Bronchial epithelial cell (primary cell): Measurements from ENCODE around the gene DPEP1. TPM values are rescaled to one million over a fixed set of nuclear protein-coding genes. Genes with fewer than 3 reads are reported as not detected.
A peak's percentile ranks its signal among the peaks of the same experiment; 100 is the strongest.

ENCODE experiments used
- DNase-seq: peaks from one replicate; pipeline ENCODE4 v3.0.0-alpha.2; 2010; ENCODE audit warnings: low read depth
- FAIRE-seq: peaks from 2 replicates; lab custom pipeline; 2011; peaks lifted over from hg19 to GRCh38; lab: Jason Lieb, UNC
- H3K27me3 ChIP-seq: 2 replicates; pipeline ENCODE4 v1.5.1; 2011; ENCODE audit warnings: low read length; ENCODE audit not compliant: control insufficient read depth, insufficient read depth
- H3K36me3 ChIP-seq: 2 replicates; pipeline ENCODE4 v1.5.1; 2011; ENCODE audit warnings: low read length; ENCODE audit not compliant: control insufficient read depth, insufficient read depth
- H3K4me3 ChIP-seq: 2 replicates; pipeline ENCODE4 v1.5.1; 2011; ENCODE audit warnings: mild to moderate bottlenecking, low read depth, low read length, control low read depth
- CTCF ChIP-seq: IDR thresholded peaks from 2 replicates; pipeline ENCODE4 v1.5.1; 2011; ENCODE audit warnings: mild to moderate bottlenecking, moderate library complexity, low read length, control low read depth, inconsistent platforms; ENCODE audit not compliant: insufficient read depth, severe bottlenecking
- total RNA-seq: library from RNA; depleted of rRNA; stranded (reverse); fragments of >200 nt; gene quantifications from 2 replicates; pipeline ENCODE4 v1.2.1, GENCODE V29; 2014

The DPEP1 gene
- total RNA-seq, 1 donor from 2014 or later = 0.26 TPM

DNA sequence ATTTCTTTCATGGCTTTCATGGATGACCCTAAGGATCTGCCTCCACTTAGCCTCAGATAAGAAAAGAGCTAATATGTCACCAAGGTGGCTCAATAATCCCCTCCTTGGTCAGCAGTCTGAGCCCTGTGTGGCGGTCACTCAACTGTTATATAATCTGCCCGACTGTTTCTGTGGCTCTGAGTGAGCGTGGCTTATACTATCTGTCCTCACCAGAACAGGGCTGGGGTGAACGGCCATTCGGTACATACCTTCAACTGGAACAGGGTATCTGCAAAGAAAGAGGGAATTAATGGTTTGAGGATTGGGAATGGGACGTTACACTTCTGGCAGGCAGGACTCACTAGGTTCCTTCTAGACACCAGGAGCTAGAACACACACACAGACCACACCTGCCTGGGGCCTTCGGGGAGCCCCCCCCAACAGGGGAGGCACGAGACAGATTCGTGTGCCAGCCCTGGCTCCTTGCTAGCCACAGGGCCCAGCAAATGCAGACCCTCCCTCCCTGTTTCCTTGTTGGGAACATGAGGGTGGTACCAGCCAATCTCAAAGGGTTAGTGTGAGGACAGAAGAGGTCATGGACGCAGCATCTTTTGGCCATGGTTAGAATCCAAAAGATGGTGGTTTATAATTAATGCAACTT is 40.3 kb downstream of the DPEP1 start:
- TF ChIP-seq CTCF = no peak
- no peaks in the 10 kb centered on the region for H3K27me3 ChIP-seq
- H3K36me3 ChIP-seq = peaks cover 6% of the 10 kb centered on the region
- FAIRE-seq = no peak
- no peak for DNase-seq
- no peak overlapping the region for H3K4me3 ChIP-seq

DNA sequence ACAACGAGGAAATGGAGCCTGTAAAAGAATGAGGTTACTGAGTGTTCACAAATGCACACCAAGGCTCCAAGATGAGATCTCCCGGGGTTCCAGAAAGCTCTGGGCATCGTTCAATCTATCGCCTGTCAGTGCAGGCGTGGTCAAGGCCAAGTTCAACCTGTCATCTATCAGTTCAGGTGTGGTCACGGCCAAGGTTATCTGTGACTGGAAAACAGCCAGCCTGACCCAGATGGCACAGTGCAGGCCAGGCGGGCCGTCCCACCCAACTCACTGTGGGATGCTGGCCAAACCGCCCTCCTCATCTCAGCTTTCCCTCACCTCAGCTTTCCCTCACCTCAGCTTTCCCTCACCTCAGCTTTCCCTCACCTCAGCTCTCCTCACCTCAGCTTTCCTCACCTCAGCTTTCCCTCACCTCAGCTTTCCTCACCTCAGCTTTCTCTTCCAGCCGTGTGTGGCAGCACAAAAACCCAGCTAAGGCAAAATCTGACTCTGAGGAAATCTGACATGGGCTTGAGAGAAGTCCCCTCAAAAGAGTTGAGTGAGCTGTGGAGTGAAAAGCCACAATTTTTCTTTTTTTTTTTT is 41.7 kb downstream of the DPEP1 start:
- DNase-seq (no peak), FAIRE-seq (no peak)
- no peak for TF ChIP-seq CTCF
- Histone ChIP-seq H3K4me3 (no peak overlapping the region), H3K27me3 (no peaks in the 10 kb centered on the region), H3K36me3 (peaks cover 6% of the 10 kb centered on the region)

- peaks cover 8% of the 10 kb centered on the region for H3K36me3 ChIP-seq
- DNase-seq (no peak), FAIRE-seq (no peak)
- no peaks in the 10 kb centered on the region for H3K27me3 ChIP-seq
- no peak for TF ChIP-seq CTCF
- peak overlapping the region; percentile 98 for H3K4me3 ChIP-seq
Observed at GRCh38 chr16:89656435-89657121, 43.1 kb downstream of the DPEP1 start.

GRCh38 chr16:89657442-89658220 is 44.2 kb downstream of the DPEP1 start, which contains the start of the genes CHMP1A and SPATA33:
CHMP1A (minus strand) TSS chr16:89657708; CDS start chr16:89657588, 120 bp downstream.
SPATA33 (plus strand) TSS chr16:89657836; CDS start chr16:89657912, 76 bp downstream.
- Histone ChIP-seq H3K4me3 (peak within 1 kb of the TSS; percentile 98), H3K36me3 (peaks cover 8% of the 10 kb centered on the region), H3K27me3 (no peaks in the 10 kb centered on the region)
- no peak for TF ChIP-seq CTCF
- DNase-seq (peak; percentile 59), FAIRE-seq (no peak)

DNA sequence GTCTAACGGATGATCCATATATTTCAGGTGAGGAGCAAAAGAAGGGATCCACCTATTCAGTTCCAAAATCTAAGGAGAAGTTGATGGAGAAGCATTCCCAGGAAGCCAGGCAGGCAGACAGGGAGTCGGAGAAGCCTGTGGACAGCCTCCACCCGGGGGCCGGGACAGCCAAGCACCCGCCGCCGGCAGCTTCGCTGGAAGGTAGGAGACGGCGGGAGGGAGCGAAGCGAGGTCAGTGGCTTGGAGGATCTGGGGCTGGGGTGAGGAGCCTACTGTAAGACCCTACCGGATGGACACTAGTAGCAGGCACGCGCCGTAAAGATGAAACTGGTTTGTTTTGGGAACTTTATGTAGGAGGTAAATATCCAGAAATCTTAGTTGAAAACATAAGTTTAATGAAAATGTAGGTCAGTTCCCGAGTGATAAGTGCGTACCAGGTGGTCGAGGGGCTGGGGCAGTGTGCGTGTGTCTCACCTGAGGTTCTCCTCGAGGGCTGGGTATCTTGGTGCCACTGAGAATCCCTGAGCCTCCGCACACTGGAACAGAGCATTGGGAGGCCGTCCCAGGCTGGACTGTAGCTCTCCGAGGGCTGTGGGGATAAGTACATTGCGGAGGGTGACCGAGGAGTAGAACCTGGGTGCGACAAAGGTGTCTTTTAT is 44.9 kb downstream of the DPEP1 start:
- no peak for DNase-seq
- H3K4me3 ChIP-seq = peak overlapping the region; percentile 98
- no peak for TF ChIP-seq CTCF
- no peak for FAIRE-seq
- no peaks in the 10 kb centered on the region for H3K27me3 ChIP-seq
- peaks cover 8% of the 10 kb centered on the region for H3K36me3 ChIP-seq
